Activated naive CD4-positive, alpha-beta T cell treated with Interleukin-2 at 50 U/mL for 16 hours (primary cell): ENCODE measurements around the gene CYFIP1.

Experiments
- DNase-seq: peaks from one replicate; pipeline ENCODE4 v3.0.0-alpha.2; 2020

The CYFIP1 gene

DNA sequence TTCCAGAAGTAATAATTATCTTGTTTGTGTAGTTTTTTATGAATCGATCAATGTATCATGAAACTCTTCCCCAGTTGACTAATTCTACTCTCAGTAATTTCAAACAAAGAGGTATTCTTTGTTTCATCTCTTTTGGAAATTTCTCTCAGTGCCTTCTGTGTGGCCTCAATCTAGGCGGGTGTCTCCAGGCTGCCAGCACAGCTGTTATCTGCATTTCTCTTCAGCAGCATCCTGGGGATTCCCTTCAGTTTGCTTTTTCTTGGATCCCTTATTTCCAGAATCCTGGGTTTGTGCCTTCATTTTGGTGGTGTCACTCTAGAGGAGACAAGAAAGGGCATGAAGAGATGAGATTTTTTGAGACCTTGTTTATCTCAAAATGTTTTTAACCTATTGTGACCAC is 119.0 kb downstream of the CYFIP1 start:
- DNase-seq = no peak

GRCh38 chr15:22856659-22857058 is 123.5 kb downstream of the CYFIP1 start:
- no peak for DNase-seq

GRCh38 chr15:22855791-22856190 is 124.4 kb downstream of the CYFIP1 start:
- DNase-seq = no peak

DNA sequence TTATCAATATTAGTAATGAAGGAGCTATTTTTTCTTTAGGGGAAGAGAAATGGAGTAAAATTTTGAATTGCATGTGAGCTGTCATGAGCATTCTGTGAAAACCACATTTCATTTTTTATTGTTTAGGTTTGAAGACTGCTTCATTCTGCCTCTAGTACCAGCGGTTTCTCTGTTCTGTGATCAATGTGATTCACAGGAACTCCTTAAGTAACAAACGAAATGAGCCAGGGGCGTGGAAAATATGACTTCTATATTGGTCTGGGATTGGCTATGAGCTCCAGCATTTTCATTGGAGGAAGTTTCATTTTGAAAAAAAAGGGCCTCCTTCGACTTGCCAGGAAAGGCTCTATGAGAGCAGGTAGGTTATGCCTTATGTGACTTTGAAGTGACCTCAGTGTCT is 128.7 kb downstream of the CYFIP1 start:
- DNase-seq = no peak

DNA sequence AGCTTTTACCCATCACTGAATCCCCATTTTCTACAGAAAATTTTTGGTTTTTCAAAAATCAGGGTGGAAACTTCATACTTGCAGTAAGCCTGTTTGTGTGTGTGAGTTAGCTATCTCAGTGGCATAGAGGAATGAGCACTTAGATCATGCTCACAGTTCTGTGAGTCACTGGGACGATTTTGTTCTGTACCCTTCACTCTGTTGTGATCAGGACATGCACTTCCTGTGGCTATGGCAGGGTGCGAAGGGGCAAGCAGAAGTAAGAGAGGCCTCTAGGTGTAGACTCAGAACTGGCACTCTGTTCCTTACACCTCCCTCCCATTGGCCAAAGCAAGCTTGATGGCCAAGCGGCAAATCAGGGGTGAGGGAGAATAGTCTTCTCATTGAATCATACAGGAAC is 130.1 kb downstream of the CYFIP1 start:
- DNase-seq = no peak

DNA sequence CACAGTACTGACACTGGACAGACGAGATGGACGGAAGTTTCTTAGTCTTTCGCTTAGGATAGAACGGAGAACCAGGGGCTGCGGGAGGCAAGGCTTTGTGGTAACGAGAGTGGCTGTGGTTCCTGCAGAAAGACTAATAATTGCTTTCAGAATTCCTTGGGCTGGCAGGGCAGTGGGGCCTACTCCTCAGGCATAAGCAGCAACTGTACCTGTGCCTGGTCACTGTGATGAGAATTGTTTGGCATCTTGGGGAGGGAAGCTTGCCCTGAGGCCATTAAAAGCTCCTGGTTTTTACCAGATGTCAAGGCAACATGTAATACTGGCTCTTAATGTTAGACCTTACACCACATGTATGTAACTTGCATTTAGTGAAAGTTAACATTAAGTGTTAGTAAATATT is 134.1 kb downstream of the CYFIP1 start:
- DNase-seq = no peak

DNA sequence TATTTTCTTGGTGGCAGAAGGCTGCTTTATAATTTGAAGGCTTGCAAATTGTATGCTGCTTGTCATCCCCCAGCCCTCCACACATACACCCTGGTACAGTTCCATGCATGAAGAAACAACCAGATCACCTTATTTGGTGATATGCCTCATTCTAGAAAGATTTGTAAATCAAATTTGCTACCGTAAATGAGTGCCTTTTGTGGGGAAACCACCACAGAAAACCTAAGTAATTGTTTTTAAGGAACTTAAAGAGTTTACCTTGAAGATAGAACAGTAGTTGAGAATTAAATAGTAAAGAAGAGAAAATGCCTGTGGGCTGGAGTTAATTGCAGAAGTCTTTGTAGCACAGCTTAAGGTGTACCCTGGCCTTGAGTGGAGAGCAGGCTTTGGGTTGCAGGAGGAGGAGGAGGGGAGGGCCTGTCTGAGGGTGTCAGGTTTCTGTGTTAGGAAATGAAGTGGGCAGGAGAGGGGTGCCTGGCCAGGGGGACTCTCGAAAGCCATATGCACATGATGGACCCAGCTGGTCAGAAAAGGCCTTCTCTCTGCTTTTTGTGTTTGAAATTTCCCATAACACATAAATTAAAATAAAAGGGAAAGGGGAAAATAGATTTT is 134.8 kb downstream of the CYFIP1 start:
- DNase-seq = no peak

DNA sequence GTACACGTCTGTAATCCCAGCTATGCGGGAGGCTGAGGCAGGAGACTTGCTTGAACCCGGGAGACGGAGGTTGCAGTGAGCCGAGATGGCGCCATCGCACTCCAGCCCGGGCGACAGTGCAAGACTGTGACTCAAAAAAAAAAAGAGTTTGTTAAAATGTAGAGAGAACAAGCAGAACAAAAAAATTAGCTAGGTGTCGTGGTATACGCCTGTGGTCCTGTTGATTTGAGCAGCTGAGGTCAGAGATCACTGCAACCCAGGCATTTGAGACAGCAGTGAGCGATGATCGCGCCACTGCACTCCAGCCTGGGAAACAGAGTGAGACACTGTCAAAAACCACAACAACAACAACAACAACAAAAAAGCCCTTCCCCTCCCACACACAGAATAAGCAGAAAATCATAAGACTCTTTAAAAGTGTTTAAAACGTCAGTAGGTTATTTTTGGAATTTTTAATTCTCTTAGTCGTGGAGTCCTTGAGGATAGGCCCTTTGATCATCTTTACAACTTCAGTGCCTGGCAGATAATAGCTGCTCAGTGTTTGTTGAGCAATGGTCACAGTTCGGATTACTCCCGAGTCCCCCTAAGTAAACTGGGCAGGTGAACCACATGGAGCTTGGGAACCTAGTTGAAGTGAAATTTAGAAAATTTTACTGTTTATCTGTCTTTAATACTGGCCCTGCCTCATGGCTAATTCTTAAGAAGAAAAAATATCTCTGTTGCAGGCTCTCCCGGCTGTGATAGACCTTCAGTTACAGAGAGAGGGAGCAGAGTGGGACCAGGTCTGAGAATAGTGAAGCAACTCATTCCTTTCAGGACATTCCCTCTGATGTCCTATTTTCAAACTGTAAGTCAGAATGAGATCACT is 135.5 kb downstream of the CYFIP1 start:
- no peak for DNase-seq

DNA sequence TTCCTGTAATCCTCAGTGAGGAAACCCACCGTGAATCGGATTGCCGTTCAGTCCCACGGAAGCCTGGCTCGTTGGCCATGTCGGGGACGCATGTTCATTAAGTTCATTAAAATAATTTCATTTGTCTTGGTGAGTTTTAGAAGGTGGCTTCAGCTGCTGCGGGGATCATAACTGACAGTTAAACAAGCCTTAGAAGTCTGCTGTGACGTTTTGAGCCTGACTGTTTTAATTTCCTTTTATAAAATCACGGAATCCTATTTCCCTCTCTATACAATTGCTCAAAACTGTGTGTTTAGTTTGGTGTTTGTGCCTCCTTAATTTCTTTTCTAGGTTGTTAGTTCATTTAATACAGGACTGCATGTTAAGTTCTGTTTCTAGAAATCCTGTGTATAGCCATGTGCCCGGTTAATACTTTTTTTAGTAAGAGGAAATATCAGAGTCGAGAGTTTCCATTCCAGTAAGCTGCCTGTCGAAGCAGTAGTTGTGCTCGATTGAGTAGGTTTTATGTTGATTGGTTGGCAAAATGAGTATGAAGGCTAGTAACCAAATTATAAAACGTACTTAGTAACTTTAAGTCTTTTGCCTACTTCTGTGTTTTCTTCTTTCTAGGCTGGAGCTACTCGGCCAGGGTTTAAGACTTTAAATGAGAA is 141.0 kb downstream of the CYFIP1 start:
- no peak for DNase-seq

GRCh38 chr15:22838292-22839042 is 141.7 kb downstream of the CYFIP1 start, which contains the start of gene NIPA2:
Gene NIPA2 (plus strand): TSS chr15:22838666. CDS start chr15:22851732, 13,066 bp downstream.
- DNase-seq = peak; percentile 99

DNA sequence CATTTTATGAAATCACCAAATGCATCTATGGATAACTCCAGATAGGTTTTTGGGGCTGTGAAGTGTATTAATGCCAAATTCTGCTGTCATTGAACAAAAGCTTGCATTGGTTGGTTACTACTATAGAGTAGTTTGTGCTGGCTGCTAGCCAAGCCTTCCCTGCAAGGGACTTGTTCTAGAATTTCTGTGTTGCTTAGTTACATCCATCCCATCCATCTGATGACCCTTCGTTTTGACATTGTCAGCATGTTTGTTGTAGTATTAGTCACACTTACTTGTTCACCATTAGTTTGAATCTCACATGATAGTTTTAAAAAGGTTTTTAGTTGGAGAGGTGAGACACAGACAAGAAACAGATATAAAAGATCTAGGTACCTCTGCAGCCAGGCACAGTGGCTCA is 148.7 kb downstream of the CYFIP1 start:
- DNase-seq = no peak

DNA sequence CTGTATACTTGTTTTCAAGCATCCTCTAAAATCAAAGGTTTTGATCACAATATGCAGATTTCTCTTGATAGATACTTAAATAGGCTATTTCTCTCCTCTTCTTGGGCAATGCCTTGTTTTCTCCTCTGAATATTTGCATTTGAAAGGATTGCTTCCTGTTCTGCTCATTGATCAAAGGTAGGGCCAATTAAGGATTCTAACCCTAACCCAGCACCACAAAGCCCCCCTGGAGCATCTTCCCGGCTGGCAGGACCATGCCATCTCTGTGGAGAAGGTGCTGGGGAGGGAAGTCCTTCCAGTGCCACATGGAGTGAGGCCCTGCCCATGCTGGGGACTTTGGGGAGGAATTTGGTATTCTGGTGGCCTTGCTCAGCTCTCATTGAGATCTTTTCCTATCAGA is 153.0 kb downstream of the CYFIP1 start:
- no peak for DNase-seq

GRCh38 chr15:22823495-22824128 is 156.6 kb downstream of the CYFIP1 start:
- no peak for DNase-seq

GRCh38 chr15:22819651-22820050 is 160.5 kb downstream of the CYFIP1 start:
- DNase-seq = no peak
